RWPE1 (cell line): ENCODE data around the gene BORCS5.
"Not testable (repeated sequence)": the region's sequence is repeated elsewhere in the genome, so short reads cannot be mapped to it uniquely, and the experiment has no call there.

ENCODE experiments used
- CTCF ChIA-PET: fragments of 350-600 bp; sonication (Branson Sonifier 250); formaldehyde crosslinking; extraction: SDS; loops from one replicate; lab custom pipeline; 2021; lab: Yijun Ruan, JAX
- POLR2A ChIA-PET: fragments of 400-600 bp; formaldehyde crosslinking; extraction: SDS; loops from one replicate; lab custom pipeline; 2020; ENCODE audit warnings: antibody characterized with exemption; ENCODE audit not compliant: low non-redundant PET; lab: Yijun Ruan, JAX
- DNase-seq: peaks from one replicate; pipeline ENCODE4 v3.0.0; 2012; ENCODE audit warnings: low spot score
- H3K27ac ChIP-seq: fragments of 450-650 bp; 2 replicates; pipeline ENCODE4 v1.5.1; 2017
- TF ChIP-seq, protein P1 (sequence below): fragments of 450-650 bp; conservative IDR thresholded peaks from 2 replicates; pipeline ENCODE4 v1.5.1; 2017; ENCODE audit warnings: low read depth, mild to moderate bottlenecking

The BORCS5 gene

DNA sequence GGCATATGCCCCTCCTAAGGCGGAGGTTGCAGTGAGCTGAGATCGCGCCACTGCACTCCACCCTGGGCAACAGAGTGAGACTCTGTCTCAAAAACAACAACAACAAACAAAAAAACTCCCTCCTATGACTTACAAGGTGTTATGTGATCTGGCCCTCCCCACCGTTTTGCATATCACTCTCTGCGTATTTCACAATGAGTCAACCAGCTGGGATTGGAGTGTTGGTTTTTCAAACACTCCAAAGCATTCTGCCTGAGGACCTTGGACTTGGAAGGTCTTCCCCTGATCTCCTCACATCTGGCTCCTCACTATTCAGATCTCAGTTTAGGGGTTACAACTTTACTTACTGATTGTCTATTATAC lies 20.8 kb upstream of the BORCS5 start:
- ChIA-PET POLR2A (no interaction called here), CTCF (interaction anchor here (0.7 kb wide), 1 partner anchor 110 kb away, joined by 3 read pairs; no protein-coding TSS in a partner anchor)
- TF ChIP-seq, protein P1, sequence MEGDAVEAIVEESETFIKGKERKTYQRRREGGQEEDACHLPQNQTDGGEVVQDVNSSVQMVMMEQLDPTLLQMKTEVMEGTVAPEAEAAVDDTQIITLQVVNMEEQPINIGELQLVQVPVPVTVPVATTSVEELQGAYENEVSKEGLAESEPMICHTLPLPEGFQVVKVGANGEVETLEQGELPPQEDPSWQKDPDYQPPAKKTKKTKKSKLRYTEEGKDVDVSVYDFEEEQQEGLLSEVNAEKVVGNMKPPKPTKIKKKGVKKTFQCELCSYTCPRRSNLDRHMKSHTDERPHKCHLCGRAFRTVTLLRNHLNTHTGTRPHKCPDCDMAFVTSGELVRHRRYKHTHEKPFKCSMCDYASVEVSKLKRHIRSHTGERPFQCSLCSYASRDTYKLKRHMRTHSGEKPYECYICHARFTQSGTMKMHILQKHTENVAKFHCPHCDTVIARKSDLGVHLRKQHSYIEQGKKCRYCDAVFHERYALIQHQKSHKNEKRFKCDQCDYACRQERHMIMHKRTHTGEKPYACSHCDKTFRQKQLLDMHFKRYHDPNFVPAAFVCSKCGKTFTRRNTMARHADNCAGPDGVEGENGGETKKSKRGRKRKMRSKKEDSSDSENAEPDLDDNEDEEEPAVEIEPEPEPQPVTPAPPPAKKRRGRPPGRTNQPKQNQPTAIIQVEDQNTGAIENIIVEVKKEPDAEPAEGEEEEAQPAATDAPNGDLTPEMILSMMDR: no peak
- H3K27ac ChIP-seq: no peak overlapping the region
- DNase-seq: no peak

DNA sequence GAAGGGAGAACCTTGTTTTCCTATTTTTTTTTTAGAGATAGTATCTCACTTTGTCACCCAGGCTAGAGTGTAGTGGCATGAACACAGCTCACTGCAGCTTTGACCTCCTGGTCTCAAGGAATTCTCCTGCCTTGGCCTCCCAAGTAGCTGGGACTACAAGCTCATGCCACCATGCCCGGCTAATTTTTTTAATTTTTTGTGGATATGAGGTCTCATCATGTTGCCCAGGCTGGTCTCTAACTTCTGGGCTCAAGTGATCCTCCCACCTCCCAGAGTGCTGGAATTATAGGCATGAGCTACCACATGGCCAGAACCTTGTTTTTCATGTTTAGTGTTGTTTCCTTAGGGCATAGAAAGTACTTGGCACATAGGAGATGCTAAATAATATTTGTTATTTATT lies 20.4 kb upstream of the BORCS5 start:
- ChIA-PET POLR2A (interaction anchor here (1.1 kb wide), 1 partner anchor 20 kb away, joined by 3 read pairs; the partner anchor contains the start of gene BORCS5), CTCF (no interaction called here)
- TF ChIP-seq, protein P1: no peak
- no peak overlapping the region for H3K27ac ChIP-seq
- DNase-seq: no peak

DNA sequence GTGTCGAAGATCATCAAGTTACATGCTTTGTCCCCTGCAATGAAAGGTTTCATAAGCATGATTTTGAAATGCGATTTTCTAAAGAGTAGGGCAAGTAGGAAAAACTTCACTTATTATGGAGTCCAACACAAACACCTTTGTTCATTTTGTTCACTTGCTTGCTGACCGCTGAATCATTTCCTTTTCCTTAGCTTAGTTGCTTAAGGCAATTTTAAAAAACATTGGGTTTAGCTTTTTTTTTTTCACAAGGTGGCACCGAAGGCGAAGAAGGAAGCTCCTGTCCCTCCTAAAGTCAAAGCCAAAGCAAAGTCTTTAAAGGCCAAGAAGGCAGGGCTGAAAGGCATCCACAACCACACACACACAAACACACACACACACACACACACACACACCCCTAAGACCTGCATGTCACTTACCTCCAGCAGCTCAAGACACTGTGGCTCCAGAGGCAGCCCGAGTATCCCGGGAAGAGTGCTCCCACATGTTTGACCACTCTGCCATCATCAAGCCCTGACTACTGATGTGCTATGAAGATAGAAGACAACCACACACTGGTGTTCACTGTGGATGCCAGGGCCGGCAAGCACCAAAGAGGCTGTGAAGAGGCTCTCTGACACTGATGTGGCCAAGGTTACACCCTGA lies 18.2 kb upstream of the BORCS5 start:
- DNase-seq: no peak
- peak overlapping the region; percentile 54 for H3K27ac ChIP-seq
- CTCF ChIA-PET: interaction anchor here (0.6 kb wide), 2 partner anchors 181 to 432 kb away, joined by 3 read pairs; no protein-coding TSS in a partner anchor
- TF ChIP-seq, protein P1: no peak
- POLR2A ChIA-PET: interaction anchor here (0.6 to 0.7 kb wide), 2 partner anchors 13 to 19 kb away, joined by 3 to 4 read pairs; no protein-coding TSS in a partner anchor

DNA sequence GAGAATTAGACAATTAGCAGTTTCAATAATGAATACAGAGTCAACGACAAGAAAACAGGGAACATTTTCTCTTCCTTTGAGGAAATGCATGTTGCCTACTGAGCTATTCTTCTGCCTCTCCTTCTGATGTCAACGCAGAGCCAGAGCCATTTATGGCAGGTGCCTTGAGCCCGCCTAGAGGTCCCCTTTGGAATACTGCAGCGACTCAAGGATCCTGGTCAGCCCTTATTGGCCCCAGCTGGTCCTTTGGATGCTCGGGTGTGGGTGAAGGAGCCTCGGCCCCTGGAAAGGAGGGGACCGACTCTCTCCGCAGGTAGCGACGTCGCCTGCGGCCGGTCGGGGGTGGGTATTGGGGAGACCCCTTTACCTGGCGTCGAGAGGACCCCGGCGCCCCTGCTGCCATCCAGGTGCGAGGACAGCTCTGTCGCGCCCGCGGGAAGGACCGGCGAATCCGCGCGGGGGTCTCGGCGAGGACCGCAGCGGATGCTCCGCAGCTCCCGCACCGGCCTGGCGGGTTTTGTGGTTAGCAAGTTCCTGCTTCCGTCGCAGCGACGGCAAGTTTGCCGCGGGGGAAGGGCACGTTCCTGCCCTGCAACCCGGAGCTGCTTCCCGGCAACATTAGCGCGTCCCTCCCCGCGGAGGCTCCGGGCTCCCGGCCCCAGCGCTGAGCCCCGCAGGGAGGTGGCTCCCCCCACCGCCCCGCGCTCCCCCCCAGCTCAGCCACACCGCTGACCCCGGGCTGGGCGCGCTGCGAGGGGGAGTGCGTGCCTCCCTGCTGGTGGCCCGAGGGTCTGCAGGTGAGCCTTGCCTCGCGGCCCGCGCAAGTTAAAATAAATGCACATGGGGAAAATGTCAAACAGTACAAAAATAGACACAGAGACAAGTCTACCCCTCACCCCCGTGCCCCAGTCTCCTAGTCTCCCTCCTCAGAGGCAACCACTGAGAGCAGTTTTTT lies 6.9 kb upstream of the BORCS5 start, which contains the start of gene MANSC1:
MANSC1 (minus strand) TSS at position 532 of the 955 bp plus-strand sequence. CDS start 6,928 bp downstream, outside the sequence.
- POLR2A ChIA-PET: interaction anchor here (0.6 to 1.4 kb wide), 2 partner anchors 8 to 112 kb away, joined by 3 to 5 read pairs; no protein-coding TSS in a partner anchor
- CTCF ChIA-PET: interaction anchor here (0.5 to 1.4 kb wide), 11 partner anchors 8 to 653 kb away, joined by 3 to 7 read pairs (median 3); no protein-coding TSS in a partner anchor
- DNase-seq: no peak
- no peak within 1 kb of the TSS for H3K27ac ChIP-seq
- TF ChIP-seq, protein P1: peak; percentile 20; the same call in 1 of the 2 replicates

DNA sequence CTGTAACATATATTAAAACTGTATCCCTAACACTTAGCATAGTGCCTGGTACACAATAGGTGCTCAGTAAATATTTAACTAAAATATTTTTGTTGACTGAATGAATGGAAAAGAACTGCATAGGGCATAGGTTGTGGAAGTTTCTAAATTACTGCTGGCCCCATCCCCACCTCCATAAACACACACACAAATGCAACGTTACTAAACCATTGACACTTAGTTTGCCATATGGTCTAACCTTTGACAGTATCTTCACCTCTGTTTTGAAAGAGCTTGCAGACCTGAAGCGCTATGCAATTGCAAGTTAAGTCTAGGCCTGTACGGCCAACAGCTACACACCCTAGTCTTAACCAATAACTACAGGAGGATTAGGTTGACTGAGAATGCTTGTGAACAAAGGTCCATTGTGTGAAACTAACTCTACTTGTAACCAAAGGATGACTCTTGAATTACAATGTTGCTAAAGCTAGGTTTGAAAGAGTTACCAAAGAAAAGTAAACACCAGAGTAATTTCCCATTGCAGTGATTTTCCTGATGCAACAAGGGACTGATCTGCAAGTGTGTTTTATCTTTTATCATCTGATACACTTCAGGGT lies 5.9 kb upstream of the BORCS5 start:
- POLR2A ChIA-PET: interaction anchor here (0.6 kb wide), 1 partner anchor 12 kb away, joined by 4 read pairs; no protein-coding TSS in a partner anchor

DNA sequence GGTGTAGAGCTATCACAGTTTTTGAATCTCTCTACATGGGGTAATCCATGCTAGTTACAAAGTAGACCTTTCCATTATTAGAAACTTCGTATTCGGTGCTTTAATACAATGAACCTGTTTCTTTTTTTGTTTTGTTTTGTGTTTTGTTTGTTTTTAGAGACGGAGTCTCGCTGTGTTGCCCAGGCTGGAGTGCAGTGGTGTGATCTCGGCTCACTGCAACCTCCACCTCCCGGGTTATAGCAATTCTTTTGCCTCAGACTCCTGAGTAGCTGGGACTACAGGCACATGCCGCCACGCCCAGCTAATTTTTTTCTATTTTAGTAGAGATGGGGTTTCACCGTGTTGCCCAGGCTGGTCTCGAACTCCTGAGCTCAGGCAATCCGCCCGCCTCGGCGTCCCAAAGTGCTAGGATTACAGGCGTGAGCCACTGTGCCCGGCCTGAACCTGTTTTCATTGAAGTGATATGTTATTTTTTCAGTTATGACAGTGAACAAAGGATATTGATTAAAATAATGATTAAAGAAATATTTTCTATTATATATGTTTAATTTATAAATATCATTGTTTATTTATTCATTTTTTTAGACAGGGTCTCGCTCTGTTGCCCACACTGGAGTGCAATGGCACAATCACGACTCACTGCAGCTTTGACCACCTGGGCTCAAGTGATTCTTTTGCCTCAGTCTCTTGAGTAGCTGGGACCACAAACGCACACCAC lies 5.3 kb upstream of the BORCS5 start:
- ChIA-PET POLR2A (interaction anchor here (0.6 kb wide), 1 partner anchor 13 kb away, joined by 4 read pairs; no protein-coding TSS in a partner anchor), CTCF (interaction anchor here (0.8 kb wide), 1 partner anchor 9 kb away, joined by 4 read pairs; no protein-coding TSS in a partner anchor)
- H3K27ac ChIP-seq, DNase-seq: not testable (repeated sequence)

More for the DNA sequence above, 5.9 kb upstream of the BORCS5 start:
- CTCF ChIA-PET: interaction anchor here (0.8 kb wide), 1 partner anchor 10 kb away, joined by 4 read pairs; no protein-coding TSS in a partner anchor
- DNase-seq: no peak
- H3K27ac ChIP-seq: no peak overlapping the region
- TF ChIP-seq, protein P1: no peak
